B cell (primary cell): Measurements from ENCODE around the gene DLGAP4.

Experiments used
- EZH2 ChIP-seq: IDR thresholded peaks from 2 replicates; pipeline ENCODE4 v1.6.1; 2012; ENCODE audit warnings: borderline replicate concordance, low read depth, mild to moderate bottlenecking, moderate library complexity, low read length; ENCODE audit not compliant: insufficient read depth, poor library complexity, severe bottlenecking
- TF ChIP-seq, protein P1 (sequence below): fragments of 200-600 bp; IDR thresholded peaks from one replicate; pipeline ENCODE4 v1.8.0; 2022; ENCODE audit warnings: antibody characterized with exemption, mild to moderate bottlenecking

DNA sequence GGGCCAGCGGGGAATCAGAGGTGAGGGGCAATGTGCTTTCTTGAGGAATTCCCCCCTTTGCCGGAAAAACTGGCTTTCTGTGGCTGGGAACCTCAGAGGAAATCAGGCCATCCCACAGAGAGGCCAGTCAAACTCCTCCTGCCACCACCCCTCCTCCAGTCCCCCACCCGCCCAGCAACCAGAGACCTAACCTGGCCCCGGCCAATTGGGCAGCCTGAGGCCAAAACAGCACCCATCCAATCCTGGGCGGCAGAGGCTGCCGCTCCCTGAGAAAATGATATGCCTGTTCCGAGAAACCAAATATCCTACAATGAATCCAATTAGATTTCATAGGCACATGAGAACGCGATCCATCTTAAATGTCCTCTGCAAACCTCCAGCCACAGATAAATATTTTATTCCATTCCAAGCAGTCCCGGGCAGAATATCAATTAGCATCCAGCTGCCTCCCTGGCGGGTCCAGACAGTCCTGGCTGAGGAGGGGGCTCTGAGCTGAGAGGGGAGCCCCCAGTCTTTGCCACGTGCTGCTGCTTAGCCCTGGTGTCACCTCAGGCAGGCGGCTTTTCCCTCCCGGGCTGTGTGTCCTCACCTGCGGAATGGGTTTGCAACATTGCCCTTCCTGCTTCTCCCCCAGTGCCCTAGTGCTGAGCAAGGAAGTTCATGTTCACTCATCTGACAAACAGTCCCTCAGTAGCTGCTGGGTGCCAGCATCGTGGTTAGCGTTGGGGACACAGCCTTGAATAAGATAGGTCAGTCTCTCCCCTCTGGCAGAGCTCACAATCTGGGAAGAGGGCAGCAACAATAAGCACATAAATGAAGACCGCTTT is 95.0 kb downstream of the DLGAP4 start:
- TF ChIP-seq, protein P1, sequence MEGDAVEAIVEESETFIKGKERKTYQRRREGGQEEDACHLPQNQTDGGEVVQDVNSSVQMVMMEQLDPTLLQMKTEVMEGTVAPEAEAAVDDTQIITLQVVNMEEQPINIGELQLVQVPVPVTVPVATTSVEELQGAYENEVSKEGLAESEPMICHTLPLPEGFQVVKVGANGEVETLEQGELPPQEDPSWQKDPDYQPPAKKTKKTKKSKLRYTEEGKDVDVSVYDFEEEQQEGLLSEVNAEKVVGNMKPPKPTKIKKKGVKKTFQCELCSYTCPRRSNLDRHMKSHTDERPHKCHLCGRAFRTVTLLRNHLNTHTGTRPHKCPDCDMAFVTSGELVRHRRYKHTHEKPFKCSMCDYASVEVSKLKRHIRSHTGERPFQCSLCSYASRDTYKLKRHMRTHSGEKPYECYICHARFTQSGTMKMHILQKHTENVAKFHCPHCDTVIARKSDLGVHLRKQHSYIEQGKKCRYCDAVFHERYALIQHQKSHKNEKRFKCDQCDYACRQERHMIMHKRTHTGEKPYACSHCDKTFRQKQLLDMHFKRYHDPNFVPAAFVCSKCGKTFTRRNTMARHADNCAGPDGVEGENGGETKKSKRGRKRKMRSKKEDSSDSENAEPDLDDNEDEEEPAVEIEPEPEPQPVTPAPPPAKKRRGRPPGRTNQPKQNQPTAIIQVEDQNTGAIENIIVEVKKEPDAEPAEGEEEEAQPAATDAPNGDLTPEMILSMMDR, result no peak
- TF ChIP-seq EZH2, result no peak
